Brain microvascular endothelial cell (primary cell): ENCODE data around the gene DRAP1.

Experiments
- DNase-seq: peaks from one replicate; pipeline ENCODE4 v3.0.0-alpha.2; 2020
- H3K27ac ChIP-seq: fragments of 250-450 bp; sonication (Bioruptor Pico); 2 replicates; pipeline ENCODE4 v1.5.1; 2020; ENCODE audit warnings: mild to moderate bottlenecking, moderate library complexity
- H3K27me3 ChIP-seq: fragments of 250-450 bp; sonication (Bioruptor Pico); replicated peaks from 2 replicates; pipeline ENCODE4 v1.5.1; 2020; ENCODE audit warnings: mild to moderate bottlenecking
- H3K36me3 ChIP-seq: fragments of 250-450 bp; sonication (Bioruptor Pico); replicated peaks from 2 replicates; pipeline ENCODE4 v1.5.1; 2020; ENCODE audit warnings: mild to moderate bottlenecking
- H3K4me3 ChIP-seq: 2 replicates; pipeline ENCODE4 v1.5.1; 2011; ENCODE audit warnings: low read depth, mild to moderate bottlenecking, control low read depth, low read length, moderate library complexity
- CTCF ChIP-seq: IDR thresholded peaks from 2 replicates; pipeline ENCODE4 v1.5.1; 2011; ENCODE audit warnings: low read depth, mild to moderate bottlenecking, moderate library complexity, low read length, control low read depth, inconsistent platforms; ENCODE audit errors: missing control alignments
- in situ Hi-C: cut with HindIII; loops from 2 replicates; pipeline ENCODE4 v1.10.0; 2017; ENCODE audit warnings: low sequenced_read_pairs, low pct_ligation_motif_present

The DRAP1 gene

GRCh38 chr11:65919141-65919572, at the start of gene DRAP1:
Gene DRAP1 (plus strand): TSS chr11:65919426. CDS start chr11:65919502, 76 bp downstream.
- peaks cover 22% of the 10 kb centered on the region for H3K36me3 ChIP-seq
- peak within 1 kb of the TSS; percentile 88 for H3K4me3 ChIP-seq
- peak within 1 kb of the TSS; percentile 93 for H3K27ac ChIP-seq
- no peaks in the 10 kb centered on the region for H3K27me3 ChIP-seq
- peak; percentile 97 for DNase-seq
- TF ChIP-seq CTCF, result no peak
- in situ Hi-C loops, result no loop called here

- Histone ChIP-seq H3K4me3 (no peak overlapping the region), H3K27ac (no peak overlapping the region), H3K27me3 (no peaks in the 10 kb centered on the region), H3K36me3 (peaks cover 50% of the 10 kb centered on the region)
- no peak for DNase-seq
- in situ Hi-C loops, result no loop called here
- no peak for TF ChIP-seq CTCF
These were observed 49.5 kb upstream of the DRAP1 start for GRCh38 chr11:65869643-65870306.

- in situ Hi-C loops, result no loop called here
- no peak for DNase-seq
- Histone ChIP-seq H3K36me3 (peaks cover 45% of the 10 kb centered on the region), H3K27me3 (no peaks in the 10 kb centered on the region), H3K4me3 (peak overlapping the region; percentile 9), H3K27ac (no peak overlapping the region)
- TF ChIP-seq CTCF, result no peak
These were observed 48.9 kb upstream of the DRAP1 start for GRCh38 chr11:65870307-65870658.

GRCh38 chr11:65870706-65871681, 48.2 kb upstream of the DRAP1 start:
- H3K36me3 ChIP-seq, result peaks cover 38% of the 10 kb centered on the region
- in situ Hi-C loops, result no loop called here
- no peak for TF ChIP-seq CTCF
- peak overlapping the region; percentile 72 for H3K4me3 ChIP-seq
- H3K27ac ChIP-seq, result peak overlapping the region; percentile 18
- DNase-seq, result no peak
- no peaks in the 10 kb centered on the region for H3K27me3 ChIP-seq

GRCh38 chr11:65871811-65872548, 47.2 kb upstream of the DRAP1 start:
- peak overlapping the region; percentile 18 for H3K27ac ChIP-seq
- TF ChIP-seq CTCF, result peak; percentile 55
- H3K36me3 ChIP-seq, result peaks cover 34% of the 10 kb centered on the region
- in situ Hi-C loops, result no loop called here
- peak; percentile 31 for DNase-seq
- H3K27me3 ChIP-seq, result no peaks in the 10 kb centered on the region
- H3K4me3 ChIP-seq, result peak overlapping the region; percentile 72
